ENCODE results near the gene PWP1. TPM values are rescaled to one million over a fixed set of nuclear protein-coding genes. Genes with fewer than 3 reads are reported as not detected.

The PWP1 gene
- total and polyA plus RNA-seq, 10 of the 15 experiments (the other 5 are each of a cell fraction or from before 2014, with no cell fraction given) = 42.4 to 283 (median 84.6) TPM

DNA sequence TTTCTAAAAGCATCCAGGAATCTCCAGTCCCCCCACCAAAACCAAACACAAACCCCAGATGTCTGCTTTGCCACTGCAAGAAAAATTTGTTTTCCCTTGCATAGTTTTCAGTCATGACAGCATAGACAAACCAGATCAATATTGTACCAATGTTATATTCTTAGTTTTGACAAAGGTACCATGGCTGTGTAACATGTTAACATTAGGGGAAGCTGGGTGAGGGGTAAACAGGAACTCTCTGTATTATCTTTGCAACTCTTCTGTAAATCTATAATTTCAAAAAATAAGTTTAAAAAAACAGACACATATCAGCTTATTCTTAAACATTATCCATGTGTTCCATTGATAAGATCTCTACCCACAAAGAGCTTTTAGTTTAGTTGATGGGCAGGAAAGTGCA is 44.4 kb upstream of the PWP1 start:
- ATAC-seq = no peak
- ChIA-PET RAD21 (ENCODE audit: unreplicated experiment) (no interaction called here), SMC1A (ENCODE audit: uncharacterized antibody, unreplicated experiment) (no interaction called here), CTCF (no interaction called here), POLR2A (no interaction called here)
- Histone ChIP-seq H3K27me3 (replicated peaks in 1 of 2; ENCODE audit: control insufficient read depth in 2 of 2, insufficient read depth in 2 of 2, low read length in 1 of 2) (no peaks in the 10 kb centered on the region; a peak in 1 of 4 replicates), H3K4me1 (ENCODE audit: control insufficient read depth, insufficient read depth, low read length) (no peaks in the 10 kb centered on the region), H3K36me3 (ENCODE audit: control insufficient read depth in 2 of 2, insufficient read depth in 2 of 2, low read length in 1 of 2) (no peaks in the 10 kb centered on the region), H3K79me2 (ENCODE audit: control insufficient read depth, insufficient read depth, low read length) (no peaks in the 10 kb centered on the region), H3K9ac (ENCODE audit: control insufficient read depth, insufficient read depth, low read length) (no peak overlapping the region), H3K4me2 (ENCODE audit: control insufficient read depth, insufficient read depth) (no peak overlapping the region), H3K9me3 (replicated peaks; ENCODE audit: control insufficient read depth, insufficient read depth, low read length) (no peaks in the 10 kb centered on the region), H3K27ac (ENCODE audit: control insufficient read depth, insufficient read depth) (no peak overlapping the region), H4K20me1 (ENCODE audit: control insufficient read depth, insufficient read depth) (no peaks in the 10 kb centered on the region), H2AFZ (ENCODE audit: control insufficient read depth, low read depth, low read length) (no peak overlapping the region), H3K4me3 (no peak overlapping the region)
- BruUV-seq (replicated peaks) = no TSS peak
- intact Hi-C loops (cut with micrococcal nuclease; ENCODE audit: unreplicated experiment) = no loop called here
- no peak for DNase-seq (ENCODE audit: low read depth, low spot score)
- in situ Hi-C loops (cut with MboI) = no loop called here
- FAIRE-seq = no peak
- no peak for TF ChIP-seq POLR2AphosphoS5 (IDR thresholded peaks at IDR 0.05; ENCODE audit: low read length)
- TF ChIP-seq NFIC (IDR thresholded peaks at IDR 0.05; ENCODE audit: low read depth, low read length) = no peak
- TF ChIP-seq, protein P1, sequence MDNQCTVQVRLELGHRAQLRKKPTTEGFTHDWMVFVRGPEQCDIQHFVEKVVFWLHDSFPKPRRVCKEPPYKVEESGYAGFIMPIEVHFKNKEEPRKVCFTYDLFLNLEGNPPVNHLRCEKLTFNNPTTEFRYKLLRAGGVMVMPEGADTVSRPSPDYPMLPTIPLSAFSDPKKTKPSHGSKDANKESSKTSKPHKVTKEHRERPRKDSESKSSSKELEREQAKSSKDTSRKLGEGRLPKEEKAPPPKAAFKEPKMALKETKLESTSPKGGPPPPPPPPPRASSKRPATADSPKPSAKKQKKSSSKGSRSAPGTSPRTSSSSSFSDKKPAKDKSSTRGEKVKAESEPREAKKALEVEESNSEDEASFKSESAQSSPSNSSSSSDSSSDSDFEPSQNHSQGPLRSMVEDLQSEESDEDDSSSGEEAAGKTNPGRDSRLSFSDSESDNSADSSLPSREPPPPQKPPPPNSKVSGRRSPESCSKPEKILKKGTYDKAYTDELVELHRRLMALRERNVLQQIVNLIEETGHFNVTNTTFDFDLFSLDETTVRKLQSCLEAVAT (IDR thresholded peaks at IDR 0.05) = no peak
- TF ChIP-seq IRF5 (IDR thresholded peaks at IDR 0.05; ENCODE audit: borderline replicate concordance) = no peak
- TF ChIP-seq CHD2 (IDR thresholded peaks at IDR 0.05; ENCODE audit: borderline replicate concordance, low read depth, low read length) = no peak
- TF ChIP-seq MEF2B (IDR thresholded peaks at IDR 0.05; ENCODE audit: partially characterized antibody, poor library complexity, severe bottlenecking) = no peak
- no peak for TF ChIP-seq YBX1 (IDR thresholded peaks at IDR 0.05)
- TF ChIP-seq SREBF1 (IDR thresholded peaks at IDR 0.05; ENCODE audit: low read length) = no peak
- no peak for TF ChIP-seq FOS (IDR thresholded peaks at IDR 0.05; ENCODE audit: borderline replicate concordance, extremely low read depth, insufficient read length)
- TF ChIP-seq, protein P2, sequence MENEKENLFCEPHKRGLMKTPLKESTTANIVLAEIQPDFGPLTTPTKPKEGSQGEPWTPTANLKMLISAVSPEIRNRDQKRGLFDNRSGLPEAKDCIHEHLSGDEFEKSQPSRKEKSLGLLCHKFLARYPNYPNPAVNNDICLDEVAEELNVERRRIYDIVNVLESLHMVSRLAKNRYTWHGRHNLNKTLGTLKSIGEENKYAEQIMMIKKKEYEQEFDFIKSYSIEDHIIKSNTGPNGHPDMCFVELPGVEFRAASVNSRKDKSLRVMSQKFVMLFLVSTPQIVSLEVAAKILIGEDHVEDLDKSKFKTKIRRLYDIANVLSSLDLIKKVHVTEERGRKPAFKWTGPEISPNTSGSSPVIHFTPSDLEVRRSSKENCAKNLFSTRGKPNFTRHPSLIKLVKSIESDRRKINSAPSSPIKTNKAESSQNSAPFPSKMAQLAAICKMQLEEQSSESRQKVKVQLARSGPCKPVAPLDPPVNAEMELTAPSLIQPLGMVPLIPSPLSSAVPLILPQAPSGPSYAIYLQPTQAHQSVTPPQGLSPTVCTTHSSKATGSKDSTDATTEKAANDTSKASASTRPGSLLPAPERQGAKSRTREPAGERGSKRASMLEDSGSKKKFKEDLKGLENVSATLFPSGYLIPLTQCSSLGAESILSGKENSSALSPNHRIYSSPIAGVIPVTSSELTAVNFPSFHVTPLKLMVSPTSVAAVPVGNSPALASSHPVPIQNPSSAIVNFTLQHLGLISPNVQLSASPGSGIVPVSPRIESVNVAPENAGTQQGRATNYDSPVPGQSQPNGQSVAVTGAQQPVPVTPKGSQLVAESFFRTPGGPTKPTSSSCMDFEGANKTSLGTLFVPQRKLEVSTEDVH (IDR thresholded peaks at IDR 0.05; ENCODE audit: low read depth, partially characterized antibody) = no peak
- TF ChIP-seq EZH2 (IDR thresholded peaks at IDR 0.05; ENCODE audit: borderline replicate concordance, control insufficient read depth, low read depth, low read length) = no peak
- no peak for TF ChIP-seq TBL1XR1 (IDR thresholded peaks at IDR 0.05; ENCODE audit: low read depth, low read length)
- TF ChIP-seq, protein P3, sequence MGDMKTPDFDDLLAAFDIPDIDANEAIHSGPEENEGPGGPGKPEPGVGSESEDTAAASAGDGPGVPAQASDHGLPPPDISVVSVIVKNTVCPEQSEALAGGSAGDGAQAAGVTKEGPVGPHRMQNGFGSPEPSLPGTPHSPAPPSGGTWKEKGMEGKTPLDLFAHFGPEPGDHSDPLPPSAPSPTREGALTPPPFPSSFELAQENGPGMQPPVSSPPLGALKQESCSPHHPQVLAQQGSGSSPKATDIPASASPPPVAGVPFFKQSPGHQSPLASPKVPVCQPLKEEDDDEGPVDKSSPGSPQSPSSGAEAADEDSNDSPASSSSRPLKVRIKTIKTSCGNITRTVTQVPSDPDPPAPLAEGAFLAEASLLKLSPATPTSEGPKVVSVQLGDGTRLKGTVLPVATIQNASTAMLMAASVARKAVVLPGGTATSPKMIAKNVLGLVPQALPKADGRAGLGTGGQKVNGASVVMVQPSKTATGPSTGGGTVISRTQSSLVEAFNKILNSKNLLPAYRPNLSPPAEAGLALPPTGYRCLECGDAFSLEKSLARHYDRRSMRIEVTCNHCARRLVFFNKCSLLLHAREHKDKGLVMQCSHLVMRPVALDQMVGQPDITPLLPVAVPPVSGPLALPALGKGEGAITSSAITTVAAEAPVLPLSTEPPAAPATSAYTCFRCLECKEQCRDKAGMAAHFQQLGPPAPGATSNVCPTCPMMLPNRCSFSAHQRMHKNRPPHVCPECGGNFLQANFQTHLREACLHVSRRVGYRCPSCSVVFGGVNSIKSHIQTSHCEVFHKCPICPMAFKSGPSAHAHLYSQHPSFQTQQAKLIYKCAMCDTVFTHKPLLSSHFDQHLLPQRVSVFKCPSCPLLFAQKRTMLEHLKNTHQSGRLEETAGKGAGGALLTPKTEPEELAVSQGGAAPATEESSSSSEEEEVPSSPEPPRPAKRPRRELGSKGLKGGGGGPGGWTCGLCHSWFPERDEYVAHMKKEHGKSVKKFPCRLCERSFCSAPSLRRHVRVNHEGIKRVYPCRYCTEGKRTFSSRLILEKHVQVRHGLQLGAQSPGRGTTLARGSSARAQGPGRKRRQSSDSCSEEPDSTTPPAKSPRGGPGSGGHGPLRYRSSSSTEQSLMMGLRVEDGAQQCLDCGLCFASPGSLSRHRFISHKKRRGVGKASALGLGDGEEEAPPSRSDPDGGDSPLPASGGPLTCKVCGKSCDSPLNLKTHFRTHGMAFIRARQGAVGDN (IDR thresholded peaks at IDR 0.05) = no peak
- TF ChIP-seq BCL11A (IDR thresholded peaks at IDR 0.05; ENCODE audit: low read depth, low read length) = no peak
- TF ChIP-seq IKZF1 (conservative IDR thresholded peaks at IDR 0.05) = no peak
- no peak for TF ChIP-seq CBX5 (IDR thresholded peaks at IDR 0.05; ENCODE audit: low read depth)

All from GM12878 (cell line).